Right lobe of liver (tissue), 4 donors: ENCODE measurements around the gene CEACAM19.

Source experiments
- POLR2A ChIP-seq: fragments of 450-650 bp; IDR thresholded peaks from one replicate; pipeline ENCODE4 v1.6.1; 2017; ENCODE audit warnings: antibody characterized with exemption, mild to moderate bottlenecking
- TF ChIP-seq, protein P1 (sequence below), 4 donors: fragments of 200-600 bp in 3 of 4; fragments of 450-650 bp in 1 of 4; IDR thresholded peaks; one replicate each; pipeline versions ENCODE4 v1.5.1 to v1.8.0; 2016 to 2022; ENCODE audit warnings: antibody characterized with exemption in 4 of 4, mild to moderate bottlenecking in 2 of 4
- donor health status: DM: no; HTN: no; CAD: no.
- donor health status: DM: no; HTN: no; CAD: no.
- donor health status: DM: no; HTN: yes; CAD: no.

GRCh38 chr19:44673510-44673909 is 2.2 kb downstream of the CEACAM19 start:
- TF ChIP-seq, protein P1, sequence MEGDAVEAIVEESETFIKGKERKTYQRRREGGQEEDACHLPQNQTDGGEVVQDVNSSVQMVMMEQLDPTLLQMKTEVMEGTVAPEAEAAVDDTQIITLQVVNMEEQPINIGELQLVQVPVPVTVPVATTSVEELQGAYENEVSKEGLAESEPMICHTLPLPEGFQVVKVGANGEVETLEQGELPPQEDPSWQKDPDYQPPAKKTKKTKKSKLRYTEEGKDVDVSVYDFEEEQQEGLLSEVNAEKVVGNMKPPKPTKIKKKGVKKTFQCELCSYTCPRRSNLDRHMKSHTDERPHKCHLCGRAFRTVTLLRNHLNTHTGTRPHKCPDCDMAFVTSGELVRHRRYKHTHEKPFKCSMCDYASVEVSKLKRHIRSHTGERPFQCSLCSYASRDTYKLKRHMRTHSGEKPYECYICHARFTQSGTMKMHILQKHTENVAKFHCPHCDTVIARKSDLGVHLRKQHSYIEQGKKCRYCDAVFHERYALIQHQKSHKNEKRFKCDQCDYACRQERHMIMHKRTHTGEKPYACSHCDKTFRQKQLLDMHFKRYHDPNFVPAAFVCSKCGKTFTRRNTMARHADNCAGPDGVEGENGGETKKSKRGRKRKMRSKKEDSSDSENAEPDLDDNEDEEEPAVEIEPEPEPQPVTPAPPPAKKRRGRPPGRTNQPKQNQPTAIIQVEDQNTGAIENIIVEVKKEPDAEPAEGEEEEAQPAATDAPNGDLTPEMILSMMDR (IDR thresholded peaks at IDR 0.05) = no peak
- no peak for TF ChIP-seq POLR2A
